SU-DHL-6 (cell line): ENCODE data around the gene BLNK.

ENCODE experiments used
- EZH2phosphoT487 ChIP-seq: fragments of 200-600 bp; sonication (generic), shearing (Covaris generic); conservative IDR thresholded peaks from 2 replicates; pipeline ENCODE4 v1.6.1; 2018; ENCODE audit warnings: mild to moderate bottlenecking, antibody characterized with exemption, low read length, moderate library complexity, mixed read lengths
- TF ChIP-seq, protein P1 (sequence below): fragments of 200-600 bp; sonication (generic); IDR thresholded peaks from one replicate; pipeline ENCODE4 v1.5.1; 2017; ENCODE audit warnings: antibody characterized with exemption, mild to moderate bottlenecking, low read length, moderate library complexity; ENCODE audit not compliant: insufficient read depth, poor library complexity, severe bottlenecking

DNA sequence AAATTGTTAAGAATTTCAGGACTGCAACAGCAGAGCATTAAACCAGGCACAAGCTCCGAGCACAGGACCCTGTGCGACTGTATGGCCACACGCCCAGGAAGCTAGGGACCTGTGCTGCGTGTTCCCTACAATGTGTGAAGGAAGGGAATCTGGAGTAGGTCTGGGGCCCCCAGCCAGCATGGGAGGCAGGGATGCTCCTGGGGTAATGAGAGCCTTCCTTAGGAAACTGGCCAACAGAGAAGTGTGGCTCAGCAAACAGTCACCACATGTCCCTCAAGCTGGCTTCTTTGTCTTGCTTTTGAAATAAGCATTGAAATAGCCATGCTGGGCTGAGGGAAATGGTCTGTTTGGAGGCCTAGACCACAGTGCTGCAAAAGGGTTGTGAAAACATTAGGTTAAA, 8.2 kb downstream of the BLNK start:
- TF ChIP-seq, protein P1, sequence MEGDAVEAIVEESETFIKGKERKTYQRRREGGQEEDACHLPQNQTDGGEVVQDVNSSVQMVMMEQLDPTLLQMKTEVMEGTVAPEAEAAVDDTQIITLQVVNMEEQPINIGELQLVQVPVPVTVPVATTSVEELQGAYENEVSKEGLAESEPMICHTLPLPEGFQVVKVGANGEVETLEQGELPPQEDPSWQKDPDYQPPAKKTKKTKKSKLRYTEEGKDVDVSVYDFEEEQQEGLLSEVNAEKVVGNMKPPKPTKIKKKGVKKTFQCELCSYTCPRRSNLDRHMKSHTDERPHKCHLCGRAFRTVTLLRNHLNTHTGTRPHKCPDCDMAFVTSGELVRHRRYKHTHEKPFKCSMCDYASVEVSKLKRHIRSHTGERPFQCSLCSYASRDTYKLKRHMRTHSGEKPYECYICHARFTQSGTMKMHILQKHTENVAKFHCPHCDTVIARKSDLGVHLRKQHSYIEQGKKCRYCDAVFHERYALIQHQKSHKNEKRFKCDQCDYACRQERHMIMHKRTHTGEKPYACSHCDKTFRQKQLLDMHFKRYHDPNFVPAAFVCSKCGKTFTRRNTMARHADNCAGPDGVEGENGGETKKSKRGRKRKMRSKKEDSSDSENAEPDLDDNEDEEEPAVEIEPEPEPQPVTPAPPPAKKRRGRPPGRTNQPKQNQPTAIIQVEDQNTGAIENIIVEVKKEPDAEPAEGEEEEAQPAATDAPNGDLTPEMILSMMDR: no peak
- TF ChIP-seq EZH2phosphoT487: no peak
